Heart left ventricle (tissue), 16 donors: ENCODE data around the gene LINGO1. TPM values are rescaled to one million over a fixed set of nuclear protein-coding genes. Genes with fewer than 3 reads are reported as not detected.

Source experiments
- ATAC-seq, 4 donors: fragments of 200-7000 bp; cut with Tn5 transposase; one replicate each; pipeline ENCODE4 v1.9.1; 2020 to 2022; ENCODE audit warnings: moderate library complexity in 4 of 4, mild to moderate bottlenecking in 3 of 4, moderate number of reproducible peaks in 1 of 4
- DNase-seq, 5 donors: peaks; one replicate each; pipeline ENCODE4 v3.0.0-alpha.2; 2020
- H3K27ac ChIP-seq, 12 donors: fragments of 200-600 bp; sonication (generic) in 4 of 12; one replicate each; pipeline versions ENCODE4 v1.5.0 to v1.8.0; 2016 to 2022; ENCODE audit warnings: mild to moderate bottlenecking in 2 of 12
- H3K27me3 ChIP-seq, 9 donors: fragments of 200-600 bp; sonication (generic) in 2 of 9; one replicate each; pipeline versions ENCODE4 v1.5.1 to v1.8.0; 2016 to 2022; ENCODE audit warnings: mild to moderate bottlenecking in 3 of 9
- H3K36me3 ChIP-seq, 9 donors: fragments of 200-600 bp; sonication (generic) in 2 of 9; one replicate each; pipeline versions ENCODE4 v1.5.0 to v1.8.0; 2018 to 2022; ENCODE audit warnings: mild to moderate bottlenecking in 2 of 9
- H3K4me1 ChIP-seq, 12 donors: fragments of 200-600 bp; sonication (generic) in 4 of 12; one replicate each; pipeline versions ENCODE4 v1.5.0 to v1.8.0; 2016 to 2022; ENCODE audit warnings: mild to moderate bottlenecking in 3 of 12
- H3K4me3 ChIP-seq, 12 donors: fragments of 200-600 bp; sonication (generic) in 4 of 12; one replicate each; pipeline versions ENCODE4 v1.5.0 to v1.8.0; 2017 to 2022; ENCODE audit warnings: mild to moderate bottlenecking in 9 of 12, moderate library complexity in 4 of 12
- H3K9me3 ChIP-seq, 12 donors: fragments of 200-600 bp; sonication (generic) in 4 of 12; one replicate each; pipeline versions ENCODE4 v1.5.0 to v1.8.0; 2016 to 2022; ENCODE audit warnings: mild to moderate bottlenecking in 1 of 12
- CTCF ChIP-seq, 12 donors: fragments of 200-600 bp; sonication (generic) in 4 of 12; IDR thresholded peaks; one replicate each; pipeline versions ENCODE4 v1.5.0 to v1.8.0; 2018 to 2022; ENCODE audit warnings: antibody characterized with exemption in 12 of 12, mild to moderate bottlenecking in 5 of 12
- POLR2A ChIP-seq, 2 donors: fragments of 450-650 bp; IDR thresholded peaks; one replicate each; pipeline ENCODE4 v1.6.1; 2017; ENCODE audit warnings: antibody characterized with exemption in 2 of 2, mild to moderate bottlenecking in 2 of 2, moderate library complexity in 2 of 2
- WGBS, 4 donors: extraction: QIAGEN DNeasy Blood & Tissue Kit in 2 of 4; methylation state at CpG; one replicate each; pipeline versions ENCODE4 v1.1.5 to v1.1.7; 2013 to 2018; 5-methylcytosine and 5-hydroxymethylcytosine counted together
- intact Hi-C, 10 donors: fragments of 100-400 bp; cut with DNase I; formaldehyde crosslinking; loops; one replicate each; pipeline versions ENCODE4 v1.11.1 to v1.14.2; 2022
- polyA plus RNA-seq, 2 donors: library from polyadenylated mRNA; stranded (reverse); fragments of 200-250 nt; gene quantifications; one replicate each; pipeline ENCODE4 v1.2.3, GENCODE V29; 2013
- total RNA-seq, 9 donors: library from RNA; depleted of rRNA in 2 of 9; stranded (reverse); fragments of >200 nt in 2 of 9; fragmentation: NEBNext Ultra II Directional in 3 of 9; extraction: Animal tissue kit (Norgen Biotek cat#: 25700) in 3 of 9; gene quantifications; one replicate each; pipeline versions ENCODE4 v1.1.0 to v1.2.4, GENCODE V29; 2016 to 2023
- donor health status: ischemic (EF 13 %, LVEDD 7.1; RV severe dilation, severe dysfunction).
- donor health status: healthy with polysubstance abuse.
- donor health status: DM: no; HTN: yes; CAD: no.
- donor health status: DM: no; HTN: no; CAD: no.
- donor health status: ischemic (EF 25% LVEDD 6.9; RV normal size, moderate dysfunction).
- donor health status: ischemic (EF 25% LVEDD 5.7; RV mildly dilated, moderate dysfunction).
- donor health status: healthy.
- donor health status: DM: yes; HTN: yes; CAD: no.
- donor health status: ischemic (EF 35%, LVEDD 5.7; RV mildly dilated, moderate dysfunction).
- donor health status: nonischemic (EF 11% LVEDD 7.7; RV severe dilation, severe dysfunction).
- donor health status: DM: yes; HTN: yes; CAD: no.
- donor health status: PGD.
- donor health status: ischemic (EF 29% LVEDD 5.4; RV normal size, mild dysfunction).
- donor health status: nonischemic (EF 23%, LVEDD 6.1; RV moderate dilation, normal function).

LINGO1 gene
- total and polyA plus RNA-seq, 11 donors = 0.49 to 4.0 (median 1.7) TPM

- TF ChIP-seq POLR2A (IDR thresholded peaks at IDR 0.05) (no peak), CTCF (IDR thresholded peaks at IDR 0.05) (no peak)
- ATAC-seq (no peak), DNase-seq (no peak)
- H3K9me3 ChIP-seq = no peaks in the 10 kb centered on the region
- H3K36me3 ChIP-seq = no peaks in the 10 kb centered on the region
- H3K4me1 ChIP-seq = peaks cover 0 to 8% (median 0%) of the 10 kb centered on the region in 12 donors
- 65 to 81% (median 76%) methylated on average over 14 of the region's 14 CpGs for WGBS, 4 donors
- H3K27ac ChIP-seq = no peak overlapping the region
- intact Hi-C loops = no loop called here
- H3K4me3 ChIP-seq = no peak overlapping the region
- H3K27me3 ChIP-seq = no peaks in the 10 kb centered on the region
Observed at GRCh38 chr15:77575203-77575934, 57.3 kb downstream of the LINGO1 start.

DNA sequence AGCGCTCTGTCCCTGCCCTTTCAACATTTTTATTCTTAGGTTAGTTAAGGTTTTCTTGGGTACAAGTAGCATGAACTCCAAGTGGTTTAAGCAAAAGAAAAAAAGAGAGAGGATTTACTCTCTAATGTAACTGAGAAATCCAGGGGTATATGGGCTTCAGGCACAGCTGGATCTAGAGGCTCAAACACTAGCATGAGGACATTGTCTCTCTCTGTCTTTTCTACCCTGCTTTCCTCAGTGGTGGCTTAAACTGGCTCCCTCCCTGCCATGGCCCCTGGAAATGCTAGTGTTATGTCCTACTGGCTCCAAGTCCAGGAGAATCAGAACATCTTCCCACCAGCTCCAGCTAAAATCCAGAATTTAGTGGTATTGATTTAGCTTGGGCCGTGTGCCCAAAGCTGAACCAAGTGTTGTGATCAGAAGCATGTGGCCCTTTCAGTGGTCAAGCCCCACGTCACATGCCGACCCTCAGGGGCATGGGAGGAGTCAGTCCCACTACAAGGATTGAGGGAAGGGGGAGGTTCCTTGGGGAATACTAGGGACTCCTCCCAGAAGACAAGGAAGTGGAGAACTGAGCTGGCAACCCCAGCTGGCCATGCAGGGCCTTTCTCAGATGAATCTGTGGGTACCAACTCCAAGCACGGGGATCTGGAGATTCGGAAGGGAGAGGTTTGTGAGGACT lies 58.0 kb downstream of the LINGO1 start:
- no peak overlapping the region for H3K4me3 ChIP-seq
- intact Hi-C loops = no loop called here
- H3K27ac ChIP-seq = no peak overlapping the region
- no peaks in the 10 kb centered on the region for H3K9me3 ChIP-seq
- ATAC-seq = no peak
- 90 to 93% (median 91%) methylated on average over 6 of the region's 6 CpGs for WGBS, 4 donors
- no peak for TF ChIP-seq CTCF (IDR thresholded peaks at IDR 0.05)
- TF ChIP-seq POLR2A (IDR thresholded peaks at IDR 0.05) = no peak
- H3K36me3 ChIP-seq = no peaks in the 10 kb centered on the region
- H3K4me1 ChIP-seq = peaks cover 0 to 12% (median 0%) of the 10 kb centered on the region in 12 donors
- no peak for DNase-seq
- H3K27me3 ChIP-seq = no peaks in the 10 kb centered on the region

GRCh38 chr15:77573802-77574201 lies 58.9 kb downstream of the LINGO1 start:
- peak in 1 of 5 donors; percentile 4 for DNase-seq
- Histone ChIP-seq H3K4me3 (no peak overlapping the region), H3K4me1 (peaks cover 0 to 16% (median 0%) of the 10 kb centered on the region in 12 donors), H3K36me3 (no peaks in the 10 kb centered on the region), H3K27me3 (no peaks in the 10 kb centered on the region), H3K27ac (no peak overlapping the region), H3K9me3 (no peaks in the 10 kb centered on the region)
- TF ChIP-seq CTCF (IDR thresholded peaks at IDR 0.05) (no peak), POLR2A (IDR thresholded peaks at IDR 0.05) (no peak)
- ATAC-seq = no peak
- intact Hi-C loops = no loop called here
- WGBS, 4 donors = 89 to 96% (median 95%) methylated on average over 4 of the region's 4 CpGs

GRCh38 chr15:77572186-77572585 lies 60.5 kb downstream of the LINGO1 start:
- no peak for ATAC-seq
- Histone ChIP-seq H3K27ac (no peak overlapping the region), H3K9me3 (no peaks in the 10 kb centered on the region), H3K4me3 (no peak overlapping the region), H3K4me1 (peaks cover 0 to 19% (median 0%) of the 10 kb centered on the region in 12 donors), H3K36me3 (no peaks in the 10 kb centered on the region), H3K27me3 (no peaks in the 10 kb centered on the region)
- WGBS, 4 donors = 84 to 89% (median 87%) methylated on average over 3 to 4 of the region's 4 CpGs
- intact Hi-C loops = no loop called here
- DNase-seq = peak in 1 of 5 donors; percentile 7
- TF ChIP-seq POLR2A (IDR thresholded peaks at IDR 0.05) (no peak), CTCF (IDR thresholded peaks at IDR 0.05) (no peak)
